Endometrial microvascular endothelial cells (primary cell): ENCODE data around the gene DOCK3. TPM values are rescaled to one million over a fixed set of nuclear protein-coding genes. Genes with fewer than 3 reads are reported as not detected.

ENCODE experiments used
- in situ Hi-C: cut with HindIII; loops from 2 replicates; pipeline ENCODE4 v1.10.0; 2017; ENCODE audit warnings: low sequenced_read_pairs, low pct_unique_long_range_greater_than_20kb; ENCODE audit errors: inconsistent ontology term
- total RNA-seq: library from RNA; depleted of rRNA; stranded (reverse); fragments of >200 nt; gene quantifications from one replicate; pipeline ENCODE4 v1.2.3, GENCODE V29; 2015; ENCODE audit errors: inconsistent ontology term

Gene DOCK3, protein sequence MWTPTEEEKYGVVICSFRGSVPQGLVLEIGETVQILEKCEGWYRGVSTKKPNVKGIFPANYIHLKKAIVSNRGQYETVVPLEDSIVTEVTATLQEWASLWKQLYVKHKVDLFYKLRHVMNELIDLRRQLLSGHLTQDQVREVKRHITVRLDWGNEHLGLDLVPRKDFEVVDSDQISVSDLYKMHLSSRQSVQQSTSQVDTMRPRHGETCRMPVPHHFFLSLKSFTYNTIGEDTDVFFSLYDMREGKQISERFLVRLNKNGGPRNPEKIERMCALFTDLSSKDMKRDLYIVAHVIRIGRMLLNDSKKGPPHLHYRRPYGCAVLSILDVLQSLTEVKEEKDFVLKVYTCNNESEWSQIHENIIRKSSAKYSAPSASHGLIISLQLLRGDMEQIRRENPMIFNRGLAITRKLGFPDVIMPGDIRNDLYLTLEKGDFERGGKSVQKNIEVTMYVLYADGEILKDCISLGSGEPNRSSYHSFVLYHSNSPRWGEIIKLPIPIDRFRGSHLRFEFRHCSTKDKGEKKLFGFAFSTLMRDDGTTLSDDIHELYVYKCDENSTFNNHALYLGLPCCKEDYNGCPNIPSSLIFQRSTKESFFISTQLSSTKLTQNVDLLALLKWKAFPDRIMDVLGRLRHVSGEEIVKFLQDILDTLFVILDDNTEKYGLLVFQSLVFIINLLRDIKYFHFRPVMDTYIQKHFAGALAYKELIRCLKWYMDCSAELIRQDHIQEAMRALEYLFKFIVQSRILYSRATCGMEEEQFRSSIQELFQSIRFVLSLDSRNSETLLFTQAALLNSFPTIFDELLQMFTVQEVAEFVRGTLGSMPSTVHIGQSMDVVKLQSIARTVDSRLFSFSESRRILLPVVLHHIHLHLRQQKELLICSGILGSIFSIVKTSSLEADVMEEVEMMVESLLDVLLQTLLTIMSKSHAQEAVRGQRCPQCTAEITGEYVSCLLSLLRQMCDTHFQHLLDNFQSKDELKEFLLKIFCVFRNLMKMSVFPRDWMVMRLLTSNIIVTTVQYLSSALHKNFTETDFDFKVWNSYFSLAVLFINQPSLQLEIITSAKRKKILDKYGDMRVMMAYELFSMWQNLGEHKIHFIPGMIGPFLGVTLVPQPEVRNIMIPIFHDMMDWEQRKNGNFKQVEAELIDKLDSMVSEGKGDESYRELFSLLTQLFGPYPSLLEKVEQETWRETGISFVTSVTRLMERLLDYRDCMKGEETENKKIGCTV (N-terminal part only)
- not detected for total RNA-seq

DNA sequence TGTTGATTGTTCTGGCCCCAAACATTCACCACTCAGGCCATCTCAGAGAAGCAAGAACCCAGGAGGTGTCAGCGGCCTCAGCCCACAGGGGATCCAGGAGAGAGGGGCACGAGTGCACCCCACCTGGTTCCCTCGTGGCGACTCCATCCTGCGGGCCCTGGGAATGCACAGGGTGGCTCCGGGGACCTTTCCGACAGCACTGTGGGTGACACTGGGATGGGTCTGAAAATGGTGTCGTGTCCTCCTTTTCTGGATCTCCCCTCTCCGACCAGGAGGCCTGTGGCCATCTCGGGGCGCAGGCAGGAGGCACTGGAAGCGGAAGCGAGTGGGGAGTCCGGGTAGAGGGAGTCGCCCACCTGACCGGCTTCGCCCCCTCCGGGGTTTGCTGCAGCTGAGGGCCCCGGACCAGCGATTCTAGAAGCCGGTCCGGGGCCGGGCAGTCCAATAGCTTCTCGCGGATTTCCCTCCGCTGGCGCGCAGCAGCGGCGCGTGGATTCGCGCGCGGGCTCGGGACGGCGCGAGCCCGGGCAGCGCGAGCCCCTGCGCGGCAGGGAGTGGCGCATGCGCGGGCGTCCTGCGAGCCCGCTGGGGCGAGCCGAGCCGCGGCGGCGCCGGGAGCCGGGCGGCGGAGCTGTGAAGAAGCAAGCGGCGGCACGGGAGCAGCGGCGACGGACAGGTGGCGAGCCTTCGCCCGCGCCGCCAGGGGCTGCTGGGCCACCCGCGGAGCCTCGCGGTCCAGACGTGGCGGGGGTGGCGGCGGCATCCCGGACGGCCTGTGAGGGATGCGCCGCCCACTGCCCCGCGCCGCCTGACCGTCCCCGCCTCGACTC is at the start of gene DOCK3:
TSS of gene DOCK3 (plus strand) at position 579 of the 830 bp plus-strand sequence. CDS start 337 bp downstream, outside the sequence.
- in situ Hi-C loops, result no loop called here

GRCh38 chr3:50625231-50626182 is 49.2 kb upstream of the DOCK3 start:
- in situ Hi-C loops, result no loop called here

GRCh38 chr3:50626401-50626800 is 48.3 kb upstream of the DOCK3 start:
- in situ Hi-C loops, result no loop called here

DNA sequence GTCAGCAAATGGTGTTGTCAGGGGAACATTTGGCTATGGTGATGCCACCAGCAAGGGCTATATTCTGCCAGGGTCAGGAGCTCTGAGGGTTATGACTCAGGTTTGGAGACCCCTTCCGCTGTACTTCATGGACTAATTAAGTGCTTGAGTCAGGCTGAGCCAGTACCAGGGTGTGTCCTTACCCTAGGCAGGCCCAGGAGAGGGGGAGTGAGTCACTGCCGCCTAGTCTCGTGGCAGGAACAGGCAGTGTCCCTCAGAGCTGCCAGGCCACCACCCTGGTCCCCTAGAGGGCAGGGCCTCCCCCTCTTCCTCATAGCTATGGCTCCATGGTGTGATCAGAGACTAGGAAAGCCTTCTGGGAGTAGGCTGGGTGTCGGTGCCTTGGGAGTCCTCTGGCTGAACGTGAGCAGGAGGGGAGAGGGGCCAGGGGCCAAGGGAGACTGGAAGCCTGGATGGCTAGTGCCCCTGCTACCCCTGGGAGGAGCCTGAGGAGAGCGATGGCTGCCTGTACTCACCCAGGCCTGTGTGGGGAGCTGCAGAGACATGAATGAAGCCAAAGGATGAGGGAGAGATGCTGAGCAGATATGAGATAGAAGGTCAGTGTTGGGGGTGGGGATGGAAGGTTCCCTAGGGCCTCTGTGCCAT is 47.2 kb upstream of the DOCK3 start:
- in situ Hi-C loops, result no loop called here

DNA sequence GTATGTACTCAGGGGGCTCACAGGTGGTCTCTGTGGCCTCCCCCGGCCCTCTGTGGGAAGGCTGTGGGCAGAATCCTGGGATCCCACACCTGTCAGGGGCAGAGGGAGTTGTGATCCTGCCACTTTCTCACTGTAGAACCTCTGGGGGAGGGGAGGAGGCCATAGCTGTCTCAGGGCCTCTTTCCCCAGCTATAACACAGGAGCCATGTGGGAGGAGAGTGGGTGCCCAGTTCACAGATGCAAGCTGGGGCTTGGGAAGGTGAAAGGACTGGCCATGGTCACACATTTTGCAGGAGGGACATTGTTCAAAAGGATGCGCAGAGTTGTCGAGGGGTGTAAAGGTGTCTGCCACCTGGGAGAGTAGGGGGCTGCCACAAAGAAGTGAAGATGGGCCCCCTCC is 46.1 kb upstream of the DOCK3 start:
- in situ Hi-C loops, result no loop called here

DNA sequence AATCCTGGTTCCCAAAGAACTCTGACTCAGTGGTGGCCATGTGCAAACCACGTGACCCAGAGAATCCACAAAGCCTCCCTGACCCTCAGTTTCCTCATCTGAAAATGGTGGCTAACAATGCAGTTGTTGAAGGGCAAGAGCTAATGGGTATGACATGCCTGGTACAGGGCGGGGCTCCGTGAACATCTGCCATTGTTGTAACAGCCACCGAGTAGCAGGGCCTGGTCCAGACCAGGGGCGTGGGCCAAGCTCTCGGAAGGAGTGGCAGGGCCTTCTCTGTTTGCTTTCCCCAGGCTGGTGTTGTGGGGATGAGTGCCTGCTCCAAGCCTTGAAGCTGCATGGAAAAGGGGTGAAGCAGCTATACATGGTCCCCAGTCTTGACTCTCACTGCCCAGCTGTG is 44.3 kb upstream of the DOCK3 start:
- in situ Hi-C loops, result no loop called here

DNA sequence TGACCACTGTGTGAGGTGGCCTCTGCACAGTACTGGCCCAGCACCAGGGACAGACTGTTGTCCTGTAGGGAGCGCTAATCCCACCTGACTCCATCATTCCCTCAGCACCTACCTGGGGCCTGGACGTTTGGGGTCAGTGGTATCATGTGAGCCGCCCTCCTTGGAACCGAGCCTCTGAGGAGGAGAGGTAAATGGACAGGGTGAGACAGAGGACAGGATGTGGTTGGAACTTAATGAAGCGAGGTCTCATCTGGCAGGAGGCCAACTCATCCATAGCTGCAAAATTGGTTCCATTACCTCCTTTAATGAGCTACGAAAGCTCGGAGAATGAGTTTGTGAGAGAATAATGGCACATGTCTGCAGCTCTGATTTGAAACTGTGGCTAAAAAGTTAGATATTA is 43.9 kb upstream of the DOCK3 start:
- in situ Hi-C loops, result no loop called here

DNA sequence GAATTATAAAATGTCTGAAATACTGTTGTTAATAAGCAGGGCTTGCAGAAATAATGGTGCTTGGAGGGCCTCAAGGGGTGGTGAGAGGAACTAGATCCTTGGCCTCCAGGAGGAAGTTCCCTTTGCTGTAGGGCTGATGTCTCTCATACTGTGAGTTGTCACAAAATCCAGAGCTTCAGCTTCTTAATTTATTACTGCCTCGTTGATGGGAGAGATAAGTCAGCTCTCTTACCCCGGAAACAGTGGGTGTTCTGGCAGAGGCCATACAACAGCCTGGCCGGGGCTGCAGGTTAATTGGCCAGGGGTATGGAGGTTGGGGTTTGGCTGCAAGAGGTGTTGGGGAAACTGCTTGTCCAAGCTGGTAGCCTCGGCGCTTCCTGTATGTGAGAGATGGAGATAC is 42.3 kb upstream of the DOCK3 start:
- in situ Hi-C loops, result no loop called here

GRCh38 chr3:50633230-50633790 is 41.4 kb upstream of the DOCK3 start:
- in situ Hi-C loops, result no loop called here

DNA sequence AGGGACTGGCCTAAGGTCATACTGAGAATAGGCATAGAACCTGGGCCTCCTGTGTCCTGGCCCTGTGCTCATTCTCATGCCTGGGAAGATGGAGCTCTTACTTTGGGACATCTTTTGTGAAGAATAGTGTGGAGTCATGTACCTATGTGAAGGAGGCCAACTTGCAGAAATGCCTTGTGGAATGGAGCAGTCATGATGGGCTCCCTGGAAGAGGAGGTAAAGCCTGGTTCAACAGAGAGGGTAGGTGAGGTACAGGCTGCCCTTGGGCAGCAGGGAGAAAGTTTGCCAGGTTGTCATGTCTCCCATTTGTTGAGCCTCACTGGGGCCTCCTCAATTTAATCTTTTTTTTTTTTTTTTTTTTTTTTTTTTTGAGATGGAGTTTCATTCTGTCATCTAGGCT is 39.7 kb upstream of the DOCK3 start:
- in situ Hi-C loops, result no loop called here

DNA sequence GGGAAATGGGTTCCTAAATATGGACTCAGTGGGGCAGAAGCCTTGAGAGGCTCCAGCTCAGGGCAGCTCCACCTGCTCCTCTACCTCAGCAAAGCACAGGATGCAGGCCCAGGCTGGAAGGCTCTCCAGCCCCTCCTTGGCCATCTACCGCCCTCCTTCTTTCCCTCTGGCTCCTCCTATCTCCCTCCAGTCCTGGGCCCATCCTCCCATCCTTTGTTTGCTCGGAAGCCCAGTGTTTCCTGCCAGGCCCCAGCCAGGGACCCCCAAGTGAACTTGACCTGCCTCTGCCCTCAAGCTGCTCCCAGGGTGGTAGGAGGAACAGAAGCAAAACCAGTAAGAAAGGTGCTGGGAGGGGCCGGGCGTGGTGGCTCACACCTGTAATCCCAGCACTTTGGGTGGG is 37.7 kb upstream of the DOCK3 start:
- in situ Hi-C loops, result no loop called here

DNA sequence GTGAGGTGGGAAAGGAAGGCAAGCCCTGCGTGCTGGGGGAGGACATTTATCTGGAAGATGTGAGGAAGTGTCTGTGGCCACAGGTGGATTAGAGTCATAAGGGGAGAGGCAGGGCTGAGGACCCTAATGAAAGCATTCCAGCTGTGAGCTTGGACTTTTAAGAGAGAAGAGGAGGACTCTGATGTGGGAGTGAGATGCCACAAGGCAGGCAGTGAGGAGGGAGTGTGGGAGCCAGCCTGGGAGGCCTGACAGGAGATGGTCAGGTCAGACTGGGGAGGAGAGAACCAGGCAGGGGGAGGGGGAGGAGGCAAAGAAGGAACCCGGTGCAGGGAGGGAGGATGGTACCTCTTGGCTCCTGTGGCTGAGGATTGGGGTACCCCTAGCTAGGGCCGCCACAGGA is 36.8 kb upstream of the DOCK3 start:
- in situ Hi-C loops, result no loop called here

GRCh38 chr3:50639055-50639494 is 35.7 kb upstream of the DOCK3 start:
- in situ Hi-C loops, result no loop called here

DNA sequence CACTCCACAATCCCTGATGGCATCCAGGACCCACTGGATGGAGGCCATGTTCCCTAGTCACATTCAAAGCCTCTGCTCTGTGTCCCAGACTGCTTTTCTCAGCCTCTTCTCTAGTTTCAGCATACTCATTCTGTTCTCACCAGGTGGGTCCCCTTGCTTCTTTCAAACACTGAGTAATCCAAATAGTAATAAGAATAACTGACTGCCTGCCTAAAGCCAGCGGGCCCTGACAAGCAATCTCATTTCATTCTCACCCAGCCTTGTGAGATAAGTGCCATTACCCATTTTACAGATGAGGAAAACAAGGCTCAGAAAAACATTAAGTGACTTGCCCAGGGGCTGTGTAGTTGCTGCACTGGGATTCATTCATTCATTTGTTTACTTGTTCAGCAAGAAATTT is 32.3 kb upstream of the DOCK3 start:
- in situ Hi-C loops, result no loop called here

GRCh38 chr3:50644561-50644960 is 30.2 kb upstream of the DOCK3 start:
- in situ Hi-C loops, result no loop called here

- in situ Hi-C loops, result no loop called here
Measured at GRCh38 chr3:50645378-50645777, 29.3 kb upstream of the DOCK3 start.

DNA sequence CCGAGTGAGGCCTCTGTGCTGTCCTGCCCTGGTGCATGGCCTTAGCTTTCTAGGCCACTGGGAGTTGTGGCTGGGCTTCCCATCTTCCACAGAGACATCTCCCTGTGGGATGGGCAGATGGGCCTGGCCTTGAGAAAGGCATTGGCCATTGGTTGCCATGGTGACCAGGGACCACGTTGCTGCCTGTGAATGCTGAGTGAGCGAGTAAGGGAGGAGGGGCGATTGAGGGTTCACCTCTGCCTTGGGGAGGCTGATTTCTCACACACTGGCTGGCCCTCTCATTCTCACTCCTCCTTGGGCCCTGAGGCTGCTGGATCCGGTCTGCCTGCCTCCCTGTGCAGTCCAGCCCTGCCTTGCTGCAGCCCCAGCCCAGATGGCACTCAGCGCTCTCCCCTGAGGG is 26.4 kb upstream of the DOCK3 start:
- in situ Hi-C loops, result no loop called here
